ENCODE measurements around the gene DUSP1. TPM values are rescaled to one million over a fixed set of nuclear protein-coding genes. Genes with fewer than 3 reads are reported as not detected.

DUSP1 gene
- total RNA-seq, 2 experiments from 2014 or later: 761 to 768 TPM

DNA sequence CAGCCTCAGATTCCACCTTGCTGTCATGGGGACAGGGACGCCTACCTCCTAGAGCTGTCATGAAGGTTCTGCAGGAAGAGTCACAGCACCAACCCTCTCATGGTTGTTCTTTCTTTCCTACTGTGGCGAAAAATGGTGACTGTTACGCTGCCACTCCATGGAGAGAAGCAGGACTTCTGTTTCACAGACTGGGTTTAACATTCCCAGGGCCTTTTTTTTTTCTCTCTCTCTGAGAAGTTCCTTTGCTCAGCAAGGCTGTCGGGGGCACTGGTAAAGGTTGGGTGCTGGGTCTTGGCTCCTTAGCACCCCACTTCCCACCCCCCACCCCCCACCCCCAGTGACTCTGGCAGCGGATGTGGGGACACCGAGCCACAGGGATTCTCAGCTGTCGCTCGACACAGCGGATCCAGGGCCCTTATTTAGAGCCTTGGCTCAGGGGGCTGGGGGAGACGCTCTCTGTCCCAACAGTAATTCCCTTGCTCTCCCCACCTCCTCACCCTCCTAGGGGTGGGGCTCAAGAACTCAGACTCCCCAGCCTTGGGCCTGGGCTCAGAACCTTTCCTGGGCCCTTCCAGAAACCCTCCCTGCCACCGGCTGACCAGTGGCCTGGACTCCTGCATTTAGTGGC lies 34.4 kb downstream of the DUSP1 start:
- H3K9me3 ChIP-seq (ENCODE audit: control insufficient read depth in 1 of 2, insufficient read depth in 1 of 2, low read length in 2 of 2): no peaks in the 10 kb centered on the region
- no peak overlapping the region for H3K4me3 ChIP-seq (ENCODE audit: low read length)
- no peaks in the 10 kb centered on the region for H3K9me3 Mint-ChIP-seq
- H3K27me3 ChIP-seq (ENCODE audit: control insufficient read depth in 1 of 2, insufficient read depth in 2 of 2, low read length in 2 of 2): no peaks in the 10 kb centered on the region
- TF ChIP-seq, protein P1, sequence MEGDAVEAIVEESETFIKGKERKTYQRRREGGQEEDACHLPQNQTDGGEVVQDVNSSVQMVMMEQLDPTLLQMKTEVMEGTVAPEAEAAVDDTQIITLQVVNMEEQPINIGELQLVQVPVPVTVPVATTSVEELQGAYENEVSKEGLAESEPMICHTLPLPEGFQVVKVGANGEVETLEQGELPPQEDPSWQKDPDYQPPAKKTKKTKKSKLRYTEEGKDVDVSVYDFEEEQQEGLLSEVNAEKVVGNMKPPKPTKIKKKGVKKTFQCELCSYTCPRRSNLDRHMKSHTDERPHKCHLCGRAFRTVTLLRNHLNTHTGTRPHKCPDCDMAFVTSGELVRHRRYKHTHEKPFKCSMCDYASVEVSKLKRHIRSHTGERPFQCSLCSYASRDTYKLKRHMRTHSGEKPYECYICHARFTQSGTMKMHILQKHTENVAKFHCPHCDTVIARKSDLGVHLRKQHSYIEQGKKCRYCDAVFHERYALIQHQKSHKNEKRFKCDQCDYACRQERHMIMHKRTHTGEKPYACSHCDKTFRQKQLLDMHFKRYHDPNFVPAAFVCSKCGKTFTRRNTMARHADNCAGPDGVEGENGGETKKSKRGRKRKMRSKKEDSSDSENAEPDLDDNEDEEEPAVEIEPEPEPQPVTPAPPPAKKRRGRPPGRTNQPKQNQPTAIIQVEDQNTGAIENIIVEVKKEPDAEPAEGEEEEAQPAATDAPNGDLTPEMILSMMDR (IDR thresholded peaks at IDR 0.05): no peak
- H3K27ac ChIP-seq (ENCODE audit: low read depth in 1 of 2, low read length in 2 of 2): no peak overlapping the region
- no peak overlapping the region for H3K27ac Mint-ChIP-seq
- POLR2A ChIA-PET: no interaction called here
- H3K36me3 Mint-ChIP-seq (ENCODE audit: low read depth): no peaks in the 10 kb centered on the region
- intact Hi-C loops (cut with DNase I, micrococcal nuclease): no loop called here
- ATAC-seq (ENCODE audit: poor library complexity): no peak
- H3K36me3 ChIP-seq (ENCODE audit: insufficient read depth, low read length): no peaks in the 10 kb centered on the region
- peaks cover 6% of the 10 kb centered on the region for H3K4me1 ChIP-seq (ENCODE audit: insufficient read depth, low read length)
- no peaks in the 10 kb centered on the region for H3K27me3 Mint-ChIP-seq
- H3K4me3 Mint-ChIP-seq: no peak overlapping the region
- CTCF ChIA-PET: no interaction called here
- DNase-seq: no peak
- no peaks in the 10 kb centered on the region for H3K4me1 Mint-ChIP-seq (ENCODE audit: low read depth)

DNA sequence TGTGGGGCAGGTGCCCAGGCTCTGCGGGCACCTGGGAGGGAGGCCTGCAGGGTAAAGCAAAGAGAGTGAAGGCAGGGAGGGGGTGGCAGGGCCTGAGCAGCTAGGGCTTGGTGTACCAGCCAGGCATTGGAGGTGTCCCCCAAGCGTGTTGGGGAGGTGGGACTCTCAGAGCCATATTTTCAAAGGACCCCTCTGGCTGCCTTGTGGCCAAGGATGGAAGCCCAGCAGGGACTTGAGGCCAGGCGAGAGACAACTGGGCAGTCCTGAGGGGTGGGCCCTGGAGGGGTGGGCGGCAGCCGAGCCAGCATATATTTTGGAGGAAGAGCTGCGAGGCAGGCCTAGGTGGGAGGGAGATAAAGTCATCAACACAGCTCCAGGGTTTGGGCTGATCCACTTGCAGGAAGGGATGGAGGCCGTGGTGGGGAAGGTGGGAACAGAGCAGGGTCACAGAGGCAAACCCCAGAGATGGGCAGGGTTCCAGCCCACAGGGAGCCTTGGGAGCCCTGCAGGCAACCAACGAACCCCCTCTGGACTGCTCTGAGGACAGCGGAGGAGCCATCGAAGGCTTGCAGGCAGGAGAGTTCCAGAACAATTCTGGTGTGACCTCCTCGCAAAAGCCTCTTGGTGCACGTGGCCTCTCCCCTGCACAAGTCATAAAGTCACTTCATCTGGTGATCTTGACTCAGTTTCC lies 35.7 kb downstream of the DUSP1 start:
- no peaks in the 10 kb centered on the region for H3K27me3 Mint-ChIP-seq
- DNase-seq (no peak), ATAC-seq (ENCODE audit: poor library complexity) (no peak)
- no peak overlapping the region for H3K27ac Mint-ChIP-seq
- intact Hi-C loops (cut with DNase I, micrococcal nuclease): no loop called here
- Histone ChIP-seq H3K4me3 (ENCODE audit: low read length) (no peak overlapping the region), H3K36me3 (ENCODE audit: insufficient read depth, low read length) (no peaks in the 10 kb centered on the region), H3K4me1 (ENCODE audit: insufficient read depth, low read length) (peaks cover 9% of the 10 kb centered on the region), H3K27ac (ENCODE audit: low read depth in 1 of 2, low read length in 2 of 2) (no peak overlapping the region), H3K9me3 (ENCODE audit: control insufficient read depth in 1 of 2, insufficient read depth in 1 of 2, low read length in 2 of 2) (no peaks in the 10 kb centered on the region), H3K27me3 (ENCODE audit: control insufficient read depth in 1 of 2, insufficient read depth in 2 of 2, low read length in 2 of 2) (no peaks in the 10 kb centered on the region)
- CTCF ChIA-PET: no interaction called here
- POLR2A ChIA-PET: no interaction called here
- H3K4me3 Mint-ChIP-seq: no peak overlapping the region
- H3K9me3 Mint-ChIP-seq: no peaks in the 10 kb centered on the region
- H3K36me3 Mint-ChIP-seq (ENCODE audit: low read depth): no peaks in the 10 kb centered on the region
- no peaks in the 10 kb centered on the region for H3K4me1 Mint-ChIP-seq (ENCODE audit: low read depth)
- TF ChIP-seq, protein P1 (IDR thresholded peaks at IDR 0.05): no peak

DNA sequence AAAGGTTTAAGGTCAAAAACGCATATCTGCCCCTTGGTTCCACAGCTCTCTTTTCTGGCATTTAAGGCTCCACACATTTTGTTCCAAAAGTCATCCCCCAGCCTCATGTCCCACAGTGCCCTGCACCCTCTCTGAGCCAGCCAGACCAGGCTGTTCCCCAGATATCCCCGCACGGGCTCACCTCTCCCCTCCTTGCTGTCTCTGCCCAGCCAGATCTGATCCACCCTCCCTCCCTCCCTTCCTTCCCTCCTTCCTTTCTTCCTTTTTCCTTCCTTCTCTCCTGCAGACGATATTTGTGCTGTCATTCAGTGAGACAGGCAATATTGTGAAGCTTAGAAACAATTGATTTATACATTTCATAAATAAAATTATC lies 37.0 kb downstream of the DUSP1 start:
- H3K36me3 ChIP-seq (ENCODE audit: insufficient read depth, low read length): no peaks in the 10 kb centered on the region
- no peaks in the 10 kb centered on the region for H3K4me1 Mint-ChIP-seq (ENCODE audit: low read depth)
- H3K27ac Mint-ChIP-seq: no peak overlapping the region
- no peak overlapping the region for H3K4me3 Mint-ChIP-seq
- H3K27me3 Mint-ChIP-seq: no peaks in the 10 kb centered on the region
- ATAC-seq (ENCODE audit: poor library complexity): no peak
- CTCF ChIA-PET: interaction anchor here (0.6 kb wide), 1 partner anchor 309 kb away, joined by 3 read pairs; no protein-coding TSS in a partner anchor
- intact Hi-C loops (cut with DNase I, micrococcal nuclease): loop anchor here in 1 of 2 experiments (2.0 kb wide), 1 partner anchor 17 kb away; no protein-coding TSS in a partner anchor
- peaks cover 9% of the 10 kb centered on the region for H3K4me1 ChIP-seq (ENCODE audit: insufficient read depth, low read length)
- no peaks in the 10 kb centered on the region for H3K9me3 Mint-ChIP-seq
- no peaks in the 10 kb centered on the region for H3K36me3 Mint-ChIP-seq (ENCODE audit: low read depth)
- H3K27me3 ChIP-seq (ENCODE audit: control insufficient read depth in 1 of 2, insufficient read depth in 2 of 2, low read length in 2 of 2): no peaks in the 10 kb centered on the region
- TF ChIP-seq, protein P1 (IDR thresholded peaks at IDR 0.05): no peak
- H3K27ac ChIP-seq (ENCODE audit: low read depth in 1 of 2, low read length in 2 of 2): no peak overlapping the region
- H3K9me3 ChIP-seq (ENCODE audit: control insufficient read depth in 1 of 2, insufficient read depth in 1 of 2, low read length in 2 of 2): no peaks in the 10 kb centered on the region
- POLR2A ChIA-PET: no interaction called here
- no peak for DNase-seq
- no peak overlapping the region for H3K4me3 ChIP-seq (ENCODE audit: low read length)

Measured in CD4-positive, alpha-beta T cell (primary cell).